ENCODE data around the gene BLOC1S4. TPM values are rescaled to one million over a fixed set of nuclear protein-coding genes. Genes with fewer than 3 reads are reported as not detected.
A peak's percentile ranks its signal among the peaks of the same experiment; 100 is the strongest.
"Not testable (repeated sequence)": the region's sequence is repeated elsewhere in the genome, so short reads cannot be mapped to it uniquely, and the experiment has no call there.

Gene BLOC1S4
- total RNA-seq, 1 experiment from 2014 or later, result 14.9 TPM

GRCh38 chr4:6673191-6673659, 42.7 kb upstream of the BLOC1S4 start:
- Mint-ChIP-seq H3K4me3 (peak overlapping the region; percentile 90 to 94), H3K27ac (peak overlapping the region; percentile 74 to 94 (median 82); a peak in 4 of 7 replicates), H3K27me3 (ENCODE audit: low read depth) (peaks cover 20% of the 10 kb centered on the region), H3K4me1 (peaks cover 29 to 33% of the 10 kb centered on the region in 2 experiments), H3K36me3 (ENCODE audit: insufficient read depth in 1 of 3, low read depth in 3 of 3) (peaks cover 30 to 33% (median 31%) of the 10 kb centered on the region in 3 experiments)
- H3K79me2 ChIP-seq (ENCODE audit: insufficient read depth, low read length), result peaks cover 12% of the 10 kb centered on the region; the same call in 1 of the 2 replicates
- H3K9me3 Mint-ChIP-seq; H3K23ac ChIP-seq (ENCODE audit: insufficient read length, low read depth, low read length); H4K8ac ChIP-seq (replicated peaks; ENCODE audit: insufficient read length, low read depth, low read length); H3K18ac ChIP-seq (ENCODE audit: insufficient read length, low read depth, low read length); H3K23me2 ChIP-seq (ENCODE audit: insufficient read length, low read depth, low read length, poor library complexity, severe bottlenecking); H3K4ac ChIP-seq (ENCODE audit: low read depth, low read length); H3T11ph ChIP-seq (ENCODE audit: low read length); H2AK5ac ChIP-seq (ENCODE audit: insufficient read length, low read length); H4K5ac ChIP-seq (ENCODE audit: insufficient read length, low read depth, low read length); H2BK120ac ChIP-seq (ENCODE audit: low read depth, low read length, poor library complexity, severe bottlenecking); H3K27ac ChIP-seq (ENCODE audit: insufficient read length, low read depth, low read length); H3K14ac ChIP-seq (ENCODE audit: insufficient read depth, low read length); H2AFZ ChIP-seq (ENCODE audit: low read length); H2BK20ac ChIP-seq (ENCODE audit: low read depth, low read length, poor library complexity, severe bottlenecking); H2BK5ac ChIP-seq (ENCODE audit: insufficient read length, low read length); H3K79me1 ChIP-seq (ENCODE audit: insufficient read depth, low read depth, low read length, poor library complexity, severe bottlenecking); H3K9ac ChIP-seq (ENCODE audit: extremely low read depth, insufficient read length, low read length); DNase-seq; H3K56ac ChIP-seq (ENCODE audit: insufficient read length, low read depth, low read length); H4K91ac ChIP-seq (ENCODE audit: insufficient read length, low read depth, low read length); H3K27me3 ChIP-seq (ENCODE audit: insufficient read depth, low read length); H4K20me1 ChIP-seq (ENCODE audit: control insufficient read depth, insufficient read depth, insufficient read length); H2BK12ac ChIP-seq (ENCODE audit: insufficient read length, low read depth, low read length); H3K9me3 ChIP-seq (ENCODE audit: control insufficient read depth, low read depth, low read length); H3K4me1 ChIP-seq (ENCODE audit: insufficient read depth, low read length); H2BK15ac ChIP-seq (ENCODE audit: low read depth, low read length): not testable (repeated sequence)
- no CpG with 5 or more reads among the region's 14 CpGs for WGBS (ENCODE audit: extremely low coverage, insufficient read length, low lambda C conversion rate)
- H3K4me2 ChIP-seq (ENCODE audit: insufficient read depth, insufficient read length, low read length), result peak overlapping the region; percentile 32
